HEK293 (cell line): ENCODE results near the gene SUCO.

ENCODE experiments used
- CTCF ChIA-PET: fragments of 350-600 bp; formaldehyde crosslinking; extraction: SDS; loops from one replicate; lab custom pipeline; 2021; ENCODE audit warnings: antibody characterized with exemption; lab: Yijun Ruan, JAX
- POLR2A ChIA-PET: fragments of 300-600 bp; formaldehyde crosslinking; extraction: SDS; loops from one replicate; lab custom pipeline; 2020; ENCODE audit warnings: antibody characterized with exemption, inconsistent platforms; lab: Yijun Ruan, JAX
- H3K27ac ChIP-seq: fragments of 200-500 bp; sonication (Bioruptor generic); 2 replicates; pipeline ENCODE4 v1.5.1; 2014; ENCODE audit warnings: low read depth, low read length, control low read depth, inconsistent platforms; ENCODE audit errors: extremely low read depth
- H3K36me3 ChIP-seq, 2 experiments: fragments of 200-500 bp in 1 of 2; sonication (Bioruptor generic) in 1 of 2; 1 replicate in 1 of 2; 2 replicates in 1 of 2; pipeline ENCODE4 v1.5.1; 2014 to 2017; ENCODE audit warnings: inconsistent platforms in 2 of 2, low read length in 2 of 2; ENCODE audit not compliant: control insufficient read depth in 2 of 2, insufficient read depth in 1 of 2
- H3K4me1 ChIP-seq: fragments of 200-500 bp; sonication (Bioruptor generic); 2 replicates; pipeline ENCODE4 v1.5.1; 2014; ENCODE audit warnings: mild to moderate bottlenecking, low read length, inconsistent platforms; ENCODE audit not compliant: control insufficient read depth, insufficient read depth
- H3K4me3 ChIP-seq: 2 replicates; pipeline ENCODE4 v1.5.1; 2011; ENCODE audit warnings: low read depth, mild to moderate bottlenecking, control low read depth, low read length, moderate library complexity
- H3K9me3 ChIP-seq: fragments of 200-500 bp; sonication (Bioruptor generic); 2 replicates; pipeline ENCODE4 v1.5.1; 2014; ENCODE audit warnings: low read depth, low read length, inconsistent platforms; ENCODE audit not compliant: control insufficient read depth, insufficient read depth
- KLF16 ChIP-seq: fragments of 450-650 bp; formaldehyde crosslinking; IDR thresholded peaks from 2 replicates; pipeline ENCODE4 v1.5.1; 2017; ENCODE audit warnings: missing biosample characterization, missing genetic modification characterization
- KLF17 ChIP-seq: fragments of 450-650 bp; formaldehyde crosslinking; IDR thresholded peaks from 2 replicates; pipeline ENCODE4 v1.5.1; 2016; ENCODE audit warnings: missing biosample characterization, missing genetic modification characterization
- MZF1 ChIP-seq: fragments of 450-650 bp; formaldehyde crosslinking; IDR thresholded peaks from 2 replicates; pipeline ENCODE4 v1.5.1; 2017; ENCODE audit warnings: missing biosample characterization, missing genetic modification characterization, borderline replicate concordance
- SP2 ChIP-seq: fragments of 450-650 bp; formaldehyde crosslinking; IDR thresholded peaks from 2 replicates; pipeline ENCODE4 v1.5.1; 2016; ENCODE audit warnings: missing biosample characterization, missing genetic modification characterization
- ZBTB10 ChIP-seq: fragments of 450-650 bp; formaldehyde crosslinking; IDR thresholded peaks from 2 replicates; pipeline ENCODE4 v1.5.1; 2016; ENCODE audit warnings: missing biosample characterization, missing genetic modification characterization
- ZBTB17 ChIP-seq: fragments of 450-650 bp; formaldehyde crosslinking; IDR thresholded peaks from 2 replicates; pipeline ENCODE4 v1.5.1; 2016; ENCODE audit warnings: missing biosample characterization, missing genetic modification characterization
- ZBTB21 ChIP-seq: fragments of 450-650 bp; formaldehyde crosslinking; IDR thresholded peaks from 2 replicates; pipeline ENCODE4 v1.5.1; 2017; ENCODE audit warnings: missing biosample characterization, missing genetic modification characterization
- ZBTB44 ChIP-seq: fragments of 450-650 bp; IDR thresholded peaks from 2 replicates; pipeline ENCODE4 v1.5.1; 2018; ENCODE audit warnings: missing biosample characterization, mild to moderate bottlenecking, missing genetic modification characterization
- ZEB2 ChIP-seq: fragments of 450-650 bp; formaldehyde crosslinking; IDR thresholded peaks from 2 replicates; pipeline ENCODE4 v1.5.1; 2016; ENCODE audit warnings: missing biosample characterization, missing genetic modification characterization
- ZFHX2 ChIP-seq: fragments of 450-650 bp; formaldehyde crosslinking; conservative IDR thresholded peaks from 2 replicates; pipeline ENCODE4 v1.5.1; 2016; ENCODE audit warnings: missing biosample characterization, missing genetic modification characterization
- ZNF133 ChIP-seq: fragments of 450-650 bp; formaldehyde crosslinking; IDR thresholded peaks from 2 replicates; pipeline ENCODE4 v1.5.1; 2016; ENCODE audit warnings: missing biosample characterization, missing genetic modification characterization
- ZNF416 ChIP-seq: fragments of 450-650 bp; formaldehyde crosslinking; IDR thresholded peaks from 2 replicates; pipeline ENCODE4 v1.5.1; 2016; ENCODE audit warnings: missing biosample characterization, missing genetic modification characterization
- ZNF501 ChIP-seq: fragments of 450-650 bp; formaldehyde crosslinking; IDR thresholded peaks from 2 replicates; pipeline ENCODE4 v1.5.1; 2016; ENCODE audit warnings: missing biosample characterization, missing genetic modification characterization
- ZNF660 ChIP-seq: fragments of 450-650 bp; IDR thresholded peaks from 2 replicates; pipeline ENCODE4 v1.5.1; 2018; ENCODE audit warnings: missing biosample characterization, mild to moderate bottlenecking, missing genetic modification characterization
- ZNF792 ChIP-seq: fragments of 450-650 bp; formaldehyde crosslinking; IDR thresholded peaks from 2 replicates; pipeline ENCODE4 v1.5.1; 2016; ENCODE audit warnings: missing biosample characterization, missing genetic modification characterization
- TF ChIP-seq, protein P1 (sequence below): fragments of 450-650 bp; formaldehyde crosslinking; IDR thresholded peaks from 2 replicates; pipeline ENCODE4 v1.5.1; 2016; ENCODE audit warnings: missing biosample characterization, missing genetic modification characterization
- TF ChIP-seq, protein P2 (sequence below): fragments of 450-650 bp; formaldehyde crosslinking; IDR thresholded peaks from 2 replicates; pipeline ENCODE4 v1.5.1; 2016; ENCODE audit warnings: missing biosample characterization, missing genetic modification characterization
- TF ChIP-seq, protein P3 (sequence below): fragments of 450-650 bp; formaldehyde crosslinking; IDR thresholded peaks from 2 replicates; pipeline ENCODE4 v1.5.1; 2016; ENCODE audit warnings: missing biosample characterization, missing genetic modification characterization
- TF ChIP-seq, protein P4 (sequence below): fragments of 450-650 bp; formaldehyde crosslinking; optimal IDR thresholded peaks from 2 replicates; pipeline ENCODE3; 2016; ENCODE audit warnings: missing biosample characterization, mild to moderate bottlenecking, missing genetic modification characterization

Gene SUCO, protein sequence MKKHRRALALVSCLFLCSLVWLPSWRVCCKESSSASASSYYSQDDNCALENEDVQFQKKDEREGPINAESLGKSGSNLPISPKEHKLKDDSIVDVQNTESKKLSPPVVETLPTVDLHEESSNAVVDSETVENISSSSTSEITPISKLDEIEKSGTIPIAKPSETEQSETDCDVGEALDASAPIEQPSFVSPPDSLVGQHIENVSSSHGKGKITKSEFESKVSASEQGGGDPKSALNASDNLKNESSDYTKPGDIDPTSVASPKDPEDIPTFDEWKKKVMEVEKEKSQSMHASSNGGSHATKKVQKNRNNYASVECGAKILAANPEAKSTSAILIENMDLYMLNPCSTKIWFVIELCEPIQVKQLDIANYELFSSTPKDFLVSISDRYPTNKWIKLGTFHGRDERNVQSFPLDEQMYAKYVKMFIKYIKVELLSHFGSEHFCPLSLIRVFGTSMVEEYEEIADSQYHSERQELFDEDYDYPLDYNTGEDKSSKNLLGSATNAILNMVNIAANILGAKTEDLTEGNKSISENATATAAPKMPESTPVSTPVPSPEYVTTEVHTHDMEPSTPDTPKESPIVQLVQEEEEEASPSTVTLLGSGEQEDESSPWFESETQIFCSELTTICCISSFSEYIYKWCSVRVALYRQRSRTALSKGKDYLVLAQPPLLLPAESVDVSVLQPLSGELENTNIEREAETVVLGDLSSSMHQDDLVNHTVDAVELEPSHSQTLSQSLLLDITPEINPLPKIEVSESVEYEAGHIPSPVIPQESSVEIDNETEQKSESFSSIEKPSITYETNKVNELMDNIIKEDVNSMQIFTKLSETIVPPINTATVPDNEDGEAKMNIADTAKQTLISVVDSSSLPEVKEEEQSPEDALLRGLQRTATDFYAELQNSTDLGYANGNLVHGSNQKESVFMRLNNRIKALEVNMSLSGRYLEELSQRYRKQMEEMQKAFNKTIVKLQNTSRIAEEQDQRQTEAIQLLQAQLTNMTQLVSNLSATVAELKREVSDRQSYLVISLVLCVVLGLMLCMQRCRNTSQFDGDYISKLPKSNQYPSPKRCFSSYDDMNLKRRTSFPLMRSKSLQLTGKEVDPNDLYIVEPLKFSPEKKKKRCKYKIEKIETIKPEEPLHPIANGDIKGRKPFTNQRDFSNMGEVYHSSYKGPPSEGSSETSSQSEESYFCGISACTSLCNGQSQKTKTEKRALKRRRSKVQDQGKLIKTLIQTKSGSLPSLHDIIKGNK (N-terminal part only)

DNA sequence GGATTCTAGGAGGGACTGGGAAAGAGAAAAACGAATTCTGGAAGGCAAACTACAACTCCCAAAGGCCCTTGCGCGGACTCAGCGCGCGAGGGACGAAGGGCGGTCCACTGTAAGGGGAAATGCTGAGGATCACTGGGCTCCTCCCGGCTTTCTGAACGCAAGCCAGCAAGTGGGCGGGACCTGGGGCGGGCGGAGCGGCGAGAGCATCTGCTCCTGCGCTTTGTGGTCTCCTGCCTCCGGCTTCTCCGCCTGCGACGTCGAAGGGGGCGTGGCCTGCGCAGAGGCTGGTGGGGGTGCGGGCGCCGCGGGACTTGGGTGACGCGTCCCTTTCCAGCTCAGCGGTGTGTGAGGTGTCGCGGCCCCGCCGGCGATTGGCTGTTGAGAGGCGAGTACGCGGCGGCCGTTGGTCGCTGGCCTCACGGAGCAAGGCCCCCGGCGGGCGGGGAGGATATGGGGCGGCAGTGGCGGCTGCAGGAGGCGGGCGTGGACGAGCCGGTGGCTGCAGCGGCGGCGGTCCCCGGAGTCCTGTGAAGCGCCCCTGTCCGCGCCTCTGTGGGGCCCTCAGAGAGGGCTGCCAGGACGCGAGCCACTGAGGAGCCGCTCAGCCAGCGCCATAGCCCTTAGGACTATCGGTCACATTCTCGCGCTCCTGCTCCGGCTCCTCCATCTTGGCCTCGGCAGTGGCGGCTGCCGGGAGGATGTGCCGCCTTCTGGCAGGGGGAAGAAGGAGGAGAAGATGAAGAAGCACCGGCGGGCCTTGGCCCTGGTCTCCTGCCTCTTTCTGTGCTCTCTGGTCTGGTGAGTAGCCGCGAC is at the start of gene SUCO:
TSS of gene SUCO (plus strand) at position 451 of the 813 bp plus-strand sequence. CDS start at position 737, 286 bp downstream.
- POLR2A ChIA-PET = interaction anchor here (0.7 to 1.5 kb wide), 13 partner anchors 10 to 943 kb away, joined by 3 to 11 read pairs (median 4); no protein-coding TSS in a partner anchor
- CTCF ChIA-PET = interaction anchor here (0.6 to 0.9 kb wide), 2 partner anchors 9 to 120 kb away, joined by 3 to 4 read pairs; no protein-coding TSS in a partner anchor
- no peaks in the 10 kb centered on the region for H3K36me3 ChIP-seq
- peak within 1 kb of the TSS; percentile 79 for H3K27ac ChIP-seq
- H3K9me3 ChIP-seq = no peaks in the 10 kb centered on the region
- no peaks in the 10 kb centered on the region for H3K4me1 ChIP-seq
- H3K4me3 ChIP-seq = peak within 1 kb of the TSS; percentile 98
- TF ChIP-seq ZEB2 (tag by site-specific recombination) = peak; percentile 57; the same call in 1 of the 2 replicates
- no peak for TF ChIP-seq ZNF660 (tag by site-specific recombination)
- no peak for TF ChIP-seq ZNF133 (tag by site-specific recombination)
- peak; percentile 74; the same call in 1 of the 2 replicates for TF ChIP-seq ZBTB21 (tag by site-specific recombination)
- peak; percentile 53; the same call in 1 of the 2 replicates for TF ChIP-seq KLF17 (tag by site-specific recombination)
- no peak for TF ChIP-seq ZNF792 (tag by site-specific recombination)
- TF ChIP-seq, protein P1, sequence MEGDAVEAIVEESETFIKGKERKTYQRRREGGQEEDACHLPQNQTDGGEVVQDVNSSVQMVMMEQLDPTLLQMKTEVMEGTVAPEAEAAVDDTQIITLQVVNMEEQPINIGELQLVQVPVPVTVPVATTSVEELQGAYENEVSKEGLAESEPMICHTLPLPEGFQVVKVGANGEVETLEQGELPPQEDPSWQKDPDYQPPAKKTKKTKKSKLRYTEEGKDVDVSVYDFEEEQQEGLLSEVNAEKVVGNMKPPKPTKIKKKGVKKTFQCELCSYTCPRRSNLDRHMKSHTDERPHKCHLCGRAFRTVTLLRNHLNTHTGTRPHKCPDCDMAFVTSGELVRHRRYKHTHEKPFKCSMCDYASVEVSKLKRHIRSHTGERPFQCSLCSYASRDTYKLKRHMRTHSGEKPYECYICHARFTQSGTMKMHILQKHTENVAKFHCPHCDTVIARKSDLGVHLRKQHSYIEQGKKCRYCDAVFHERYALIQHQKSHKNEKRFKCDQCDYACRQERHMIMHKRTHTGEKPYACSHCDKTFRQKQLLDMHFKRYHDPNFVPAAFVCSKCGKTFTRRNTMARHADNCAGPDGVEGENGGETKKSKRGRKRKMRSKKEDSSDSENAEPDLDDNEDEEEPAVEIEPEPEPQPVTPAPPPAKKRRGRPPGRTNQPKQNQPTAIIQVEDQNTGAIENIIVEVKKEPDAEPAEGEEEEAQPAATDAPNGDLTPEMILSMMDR (tag by site-specific recombination) = peak; percentile 65
- 0 out of 2 replicates have a peak, but pooled peaks have one; percentile 12 for TF ChIP-seq ZBTB10 (tag by site-specific recombination)
- 0 out of 2 replicates have a peak, but pooled peaks have one; percentile 42 for TF ChIP-seq ZBTB44
- no peak; the same call in none of the 2 replicates for TF ChIP-seq SP2 (tag by site-specific recombination)
- no peak for TF ChIP-seq ZNF416
- peak; percentile 81; the same call in 1 of the 2 replicates for TF ChIP-seq ZNF501 (tag by site-specific recombination)
- TF ChIP-seq MZF1 (tag by site-specific recombination) = peak; percentile 30; the same call in 1 of the 2 replicates
- TF ChIP-seq, protein P2, sequence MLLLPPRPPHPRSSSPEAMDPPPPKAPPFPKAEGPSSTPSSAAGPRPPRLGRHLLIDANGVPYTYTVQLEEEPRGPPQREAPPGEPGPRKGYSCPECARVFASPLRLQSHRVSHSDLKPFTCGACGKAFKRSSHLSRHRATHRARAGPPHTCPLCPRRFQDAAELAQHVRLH (tag by site-specific recombination) = no peak
- peak; percentile 71 for TF ChIP-seq ZFHX2 (tag by site-specific recombination)
- TF ChIP-seq KLF16 (tag by site-specific recombination) = 0 out of 2 replicates have a peak, but pooled peaks have one; percentile 17
- TF ChIP-seq, protein P3, sequence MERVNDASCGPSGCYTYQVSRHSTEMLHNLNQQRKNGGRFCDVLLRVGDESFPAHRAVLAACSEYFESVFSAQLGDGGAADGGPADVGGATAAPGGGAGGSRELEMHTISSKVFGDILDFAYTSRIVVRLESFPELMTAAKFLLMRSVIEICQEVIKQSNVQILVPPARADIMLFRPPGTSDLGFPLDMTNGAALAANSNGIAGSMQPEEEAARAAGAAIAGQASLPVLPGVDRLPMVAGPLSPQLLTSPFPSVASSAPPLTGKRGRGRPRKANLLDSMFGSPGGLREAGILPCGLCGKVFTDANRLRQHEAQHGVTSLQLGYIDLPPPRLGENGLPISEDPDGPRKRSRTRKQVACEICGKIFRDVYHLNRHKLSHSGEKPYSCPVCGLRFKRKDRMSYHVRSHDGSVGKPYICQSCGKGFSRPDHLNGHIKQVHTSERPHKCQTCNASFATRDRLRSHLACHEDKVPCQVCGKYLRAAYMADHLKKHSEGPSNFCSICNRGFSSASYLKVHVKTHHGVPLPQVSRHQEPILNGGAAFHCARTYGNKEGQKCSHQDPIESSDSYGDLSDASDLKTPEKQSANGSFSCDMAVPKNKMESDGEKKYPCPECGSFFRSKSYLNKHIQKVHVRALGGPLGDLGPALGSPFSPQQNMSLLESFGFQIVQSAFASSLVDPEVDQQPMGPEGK (tag by site-specific recombination) = peak; percentile 96
- peak; percentile 26 for TF ChIP-seq ZBTB17 (tag by site-specific recombination)
- TF ChIP-seq, protein P4, sequence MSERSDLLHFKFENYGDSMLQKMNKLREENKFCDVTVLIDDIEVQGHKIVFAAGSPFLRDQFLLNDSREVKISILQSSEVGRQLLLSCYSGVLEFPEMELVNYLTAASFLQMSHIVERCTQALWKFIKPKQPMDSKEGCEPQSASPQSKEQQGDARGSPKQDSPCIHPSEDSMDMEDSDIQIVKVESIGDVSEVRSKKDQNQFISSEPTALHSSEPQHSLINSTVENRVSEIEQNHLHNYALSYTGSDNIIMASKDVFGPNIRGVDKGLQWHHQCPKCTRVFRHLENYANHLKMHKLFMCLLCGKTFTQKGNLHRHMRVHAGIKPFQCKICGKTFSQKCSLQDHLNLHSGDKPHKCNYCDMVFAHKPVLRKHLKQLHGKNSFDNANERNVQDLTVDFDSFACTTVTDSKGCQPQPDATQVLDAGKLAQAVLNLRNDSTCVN (tag by site-specific recombination) = peak; percentile 97
